ENCODE measurements around the gene TAOK3.

GRCh38 chr12:118269806-118270205 is 102.9 kb downstream of the TAOK3 start:
- no peak for TF ChIP-seq CTCF (IDR thresholded peaks at IDR 0.05; ENCODE audit: low read depth, low read length)
- no peak for TF ChIP-seq EZH2phosphoT487 (IDR thresholded peaks at IDR 0.05; ENCODE audit: low read depth)
